AG09319 (cell line): ENCODE measurements around the gene WDR45B.

Experiments
- DNase-seq: peaks from one replicate; pipeline ENCODE4 v3.0.0-alpha.2; 2010; ENCODE audit warnings: low read depth; ENCODE audit errors: extremely low read depth
- TF ChIP-seq, protein P1 (sequence below): IDR thresholded peaks from 2 replicates; pipeline ENCODE4 v1.5.1; 2011; ENCODE audit warnings: low read depth, mild to moderate bottlenecking, inconsistent platforms, low read length, moderate library complexity

Gene WDR45B

DNA sequence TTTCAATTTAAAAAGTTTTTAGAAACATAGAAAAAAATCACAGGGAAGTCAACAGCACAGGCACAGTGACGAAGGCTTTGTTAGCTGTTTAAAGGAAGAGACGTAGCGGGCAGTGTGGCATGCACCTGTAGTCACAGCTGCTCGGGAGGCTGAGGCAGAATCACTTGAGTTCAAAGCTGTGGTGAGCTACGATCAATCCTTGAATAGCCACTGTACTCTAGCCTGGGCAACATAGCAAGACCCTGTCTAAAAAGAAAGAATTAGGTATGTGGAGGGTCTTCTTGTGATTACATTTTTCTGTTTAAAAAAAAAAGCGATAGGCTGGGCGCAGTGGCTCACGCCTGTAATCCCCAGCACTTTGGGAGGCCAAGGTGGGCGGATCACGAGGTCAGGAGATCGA is 78.6 kb downstream of the WDR45B start:
- TF ChIP-seq, protein P1, sequence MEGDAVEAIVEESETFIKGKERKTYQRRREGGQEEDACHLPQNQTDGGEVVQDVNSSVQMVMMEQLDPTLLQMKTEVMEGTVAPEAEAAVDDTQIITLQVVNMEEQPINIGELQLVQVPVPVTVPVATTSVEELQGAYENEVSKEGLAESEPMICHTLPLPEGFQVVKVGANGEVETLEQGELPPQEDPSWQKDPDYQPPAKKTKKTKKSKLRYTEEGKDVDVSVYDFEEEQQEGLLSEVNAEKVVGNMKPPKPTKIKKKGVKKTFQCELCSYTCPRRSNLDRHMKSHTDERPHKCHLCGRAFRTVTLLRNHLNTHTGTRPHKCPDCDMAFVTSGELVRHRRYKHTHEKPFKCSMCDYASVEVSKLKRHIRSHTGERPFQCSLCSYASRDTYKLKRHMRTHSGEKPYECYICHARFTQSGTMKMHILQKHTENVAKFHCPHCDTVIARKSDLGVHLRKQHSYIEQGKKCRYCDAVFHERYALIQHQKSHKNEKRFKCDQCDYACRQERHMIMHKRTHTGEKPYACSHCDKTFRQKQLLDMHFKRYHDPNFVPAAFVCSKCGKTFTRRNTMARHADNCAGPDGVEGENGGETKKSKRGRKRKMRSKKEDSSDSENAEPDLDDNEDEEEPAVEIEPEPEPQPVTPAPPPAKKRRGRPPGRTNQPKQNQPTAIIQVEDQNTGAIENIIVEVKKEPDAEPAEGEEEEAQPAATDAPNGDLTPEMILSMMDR: no peak
- DNase-seq: no peak

DNA sequence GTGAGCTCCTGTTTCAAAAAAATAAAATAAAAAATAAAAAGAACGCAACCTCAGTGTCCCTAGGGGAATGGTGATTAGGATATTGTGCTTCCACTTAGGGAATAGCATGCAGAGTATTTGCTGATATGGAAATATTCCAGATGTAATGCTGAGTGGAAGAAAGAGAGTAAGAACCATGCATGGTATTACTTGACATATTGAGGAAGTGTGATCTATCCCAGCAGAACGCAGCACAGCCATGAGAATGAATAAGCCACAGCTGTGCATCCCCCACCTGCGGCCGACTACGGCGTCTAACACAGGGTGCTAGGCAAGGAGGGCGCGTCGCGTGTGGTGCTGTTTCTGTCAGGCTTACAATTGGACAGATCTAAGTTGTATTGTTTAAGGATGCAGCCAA is 79.2 kb downstream of the WDR45B start:
- DNase-seq: no peak
- TF ChIP-seq, protein P1: no peak

DNA sequence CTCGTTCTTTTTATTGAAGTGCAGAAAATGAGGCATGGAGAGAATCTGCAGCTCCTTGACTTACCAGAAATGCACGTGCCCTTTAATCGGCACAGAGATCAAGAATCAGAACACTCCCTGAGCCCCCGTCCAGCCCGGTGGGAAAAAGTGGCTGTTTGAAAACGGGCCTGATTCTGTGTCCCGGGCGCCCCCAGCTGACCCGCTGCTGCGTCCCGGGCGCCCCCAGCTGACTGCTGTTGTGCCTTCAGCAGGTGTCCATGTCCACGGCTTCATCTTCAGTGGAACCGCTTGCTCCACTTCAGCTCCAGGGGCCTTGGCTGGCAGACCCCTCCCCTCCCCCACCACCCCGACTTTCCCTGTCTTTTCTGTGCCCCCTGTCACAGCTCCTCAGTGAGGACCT is 81.0 kb downstream of the WDR45B start:
- no peak for DNase-seq
- TF ChIP-seq, protein P1: no peak

DNA sequence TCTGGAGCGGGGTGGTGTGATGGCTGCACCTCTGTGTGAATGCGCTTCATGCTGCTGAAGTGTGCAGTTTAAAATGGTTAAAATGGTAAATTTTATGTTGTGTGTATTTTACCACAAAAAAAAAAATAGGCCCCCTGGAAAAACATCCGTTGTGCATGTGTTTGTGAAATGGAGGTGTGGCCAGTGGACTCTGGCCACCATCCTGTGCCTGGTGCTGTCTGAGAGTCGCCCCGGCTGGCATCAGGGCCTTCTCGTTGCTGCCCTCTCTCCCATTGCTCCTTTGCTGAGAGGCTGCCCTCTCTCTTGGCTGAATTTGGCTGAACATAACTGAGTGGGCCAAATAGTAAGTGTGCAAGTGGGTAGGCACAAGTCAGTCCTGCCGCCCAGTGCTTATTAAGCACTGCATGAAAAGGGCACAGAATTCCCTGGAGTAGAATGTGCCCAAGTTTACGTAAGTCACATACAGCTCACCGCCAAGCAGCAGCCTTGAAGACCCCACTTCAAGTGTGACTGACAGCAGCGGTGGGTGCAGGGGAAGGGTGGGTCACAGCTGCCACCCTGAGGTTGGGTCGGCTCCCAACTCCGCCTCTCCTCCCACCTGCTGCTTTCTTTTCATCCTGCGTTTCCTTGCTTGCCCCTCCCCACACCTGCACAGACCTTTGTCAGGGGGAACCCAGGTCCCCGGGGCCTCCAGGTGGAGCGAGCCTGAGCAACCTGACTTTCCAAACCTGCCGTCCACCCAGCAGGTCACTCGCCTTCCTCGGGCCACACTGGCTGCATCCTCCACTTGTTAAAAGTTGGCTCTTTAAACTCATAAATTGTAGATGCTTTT is 81.9 kb downstream of the WDR45B start:
- TF ChIP-seq, protein P1: no peak
- no peak for DNase-seq

DNA sequence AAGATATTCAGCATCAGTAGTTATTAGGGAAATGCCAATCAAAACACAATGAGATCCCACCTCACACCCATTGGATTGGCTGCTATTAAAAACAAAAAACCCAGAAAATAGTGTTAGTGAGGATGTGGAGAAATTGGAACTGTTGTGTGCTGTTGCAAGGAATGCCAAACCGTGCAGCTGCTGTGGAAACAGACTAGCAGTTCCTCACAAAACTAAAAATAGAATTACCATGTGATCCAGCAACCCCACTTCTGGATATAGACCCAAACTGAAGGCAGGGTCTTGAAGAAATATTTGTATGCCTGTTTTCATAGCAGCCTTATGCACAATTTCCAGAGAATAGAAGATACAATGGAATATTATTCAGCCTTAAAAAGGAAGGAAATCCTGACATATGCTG is 82.7 kb downstream of the WDR45B start:
- TF ChIP-seq, protein P1: no peak
- DNase-seq: no peak
